ENCODE data around the gene GRIN2C. TPM values are rescaled to one million over a fixed set of nuclear protein-coding genes. Genes with fewer than 3 reads are reported as not detected.

The GRIN2C gene
- total RNA-seq, 2 experiments from 2014 or later, result not detected

DNA sequence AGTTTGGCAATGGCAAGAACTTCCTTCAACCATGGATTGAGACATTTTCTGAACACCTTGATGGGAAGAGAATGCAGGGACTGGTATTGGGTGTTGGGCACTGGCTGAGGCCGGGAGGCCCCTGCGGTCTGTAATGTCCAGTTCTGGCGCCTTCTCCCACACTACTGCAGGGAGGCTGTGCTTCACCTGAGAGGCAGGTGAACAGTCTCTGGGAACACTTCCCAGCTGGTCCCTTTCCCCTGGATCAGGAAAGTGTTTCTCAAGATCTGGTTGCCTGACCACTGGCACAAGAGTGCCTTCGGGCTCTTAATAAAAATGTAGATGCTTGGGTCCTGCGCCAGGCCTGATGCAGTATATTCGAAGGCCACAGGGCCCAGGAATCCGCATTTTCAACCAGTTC, 55.0 kb downstream of the GRIN2C start:
- H3K27me3 Mint-ChIP-seq, result no peaks in the 10 kb centered on the region
- intact Hi-C loops (cut with micrococcal nuclease), result no loop called here
- ChIA-PET POLR2A (no interaction called here), CTCF (interaction anchor here (2.3 kb wide), 1 partner anchor 13 kb away, joined by 14 read pairs; no protein-coding TSS in a partner anchor)
- no peaks in the 10 kb centered on the region for H3K9me3 Mint-ChIP-seq
- H3K4me1 Mint-ChIP-seq (ENCODE audit: low read depth), result no peaks in the 10 kb centered on the region
- ATAC-seq (no peak), DNase-seq (no peak)
- TF ChIP-seq, protein P1, sequence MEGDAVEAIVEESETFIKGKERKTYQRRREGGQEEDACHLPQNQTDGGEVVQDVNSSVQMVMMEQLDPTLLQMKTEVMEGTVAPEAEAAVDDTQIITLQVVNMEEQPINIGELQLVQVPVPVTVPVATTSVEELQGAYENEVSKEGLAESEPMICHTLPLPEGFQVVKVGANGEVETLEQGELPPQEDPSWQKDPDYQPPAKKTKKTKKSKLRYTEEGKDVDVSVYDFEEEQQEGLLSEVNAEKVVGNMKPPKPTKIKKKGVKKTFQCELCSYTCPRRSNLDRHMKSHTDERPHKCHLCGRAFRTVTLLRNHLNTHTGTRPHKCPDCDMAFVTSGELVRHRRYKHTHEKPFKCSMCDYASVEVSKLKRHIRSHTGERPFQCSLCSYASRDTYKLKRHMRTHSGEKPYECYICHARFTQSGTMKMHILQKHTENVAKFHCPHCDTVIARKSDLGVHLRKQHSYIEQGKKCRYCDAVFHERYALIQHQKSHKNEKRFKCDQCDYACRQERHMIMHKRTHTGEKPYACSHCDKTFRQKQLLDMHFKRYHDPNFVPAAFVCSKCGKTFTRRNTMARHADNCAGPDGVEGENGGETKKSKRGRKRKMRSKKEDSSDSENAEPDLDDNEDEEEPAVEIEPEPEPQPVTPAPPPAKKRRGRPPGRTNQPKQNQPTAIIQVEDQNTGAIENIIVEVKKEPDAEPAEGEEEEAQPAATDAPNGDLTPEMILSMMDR (IDR thresholded peaks at IDR 0.05), result no peak
- H3K4me3 Mint-ChIP-seq, result no peak overlapping the region
- no peaks in the 10 kb centered on the region for H3K36me3 Mint-ChIP-seq (ENCODE audit: low read depth)
- H3K27ac Mint-ChIP-seq, result no peak overlapping the region

DNA sequence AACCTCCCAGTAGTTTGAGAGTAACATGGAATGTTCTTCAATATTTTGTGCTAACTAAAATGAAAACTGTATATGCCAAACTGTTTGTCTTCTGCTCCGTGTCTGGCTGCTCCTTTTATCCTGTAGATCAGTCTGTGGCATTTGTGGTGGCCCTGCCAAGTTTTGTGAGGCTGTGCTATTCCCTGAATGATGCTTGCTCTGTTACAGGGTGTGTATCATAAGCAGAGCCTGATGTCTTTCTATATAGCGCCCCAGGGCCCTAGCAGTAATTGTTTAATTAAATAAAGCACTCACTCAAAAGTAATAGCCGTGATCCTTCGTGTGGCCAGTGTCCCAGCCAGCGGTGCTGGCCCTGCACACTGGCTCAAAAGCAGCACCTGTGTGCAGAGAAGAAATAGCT, 55.7 kb downstream of the GRIN2C start:
- H3K4me1 Mint-ChIP-seq (ENCODE audit: low read depth), result no peaks in the 10 kb centered on the region
- TF ChIP-seq, protein P1 (IDR thresholded peaks at IDR 0.05), result no peak

DNA sequence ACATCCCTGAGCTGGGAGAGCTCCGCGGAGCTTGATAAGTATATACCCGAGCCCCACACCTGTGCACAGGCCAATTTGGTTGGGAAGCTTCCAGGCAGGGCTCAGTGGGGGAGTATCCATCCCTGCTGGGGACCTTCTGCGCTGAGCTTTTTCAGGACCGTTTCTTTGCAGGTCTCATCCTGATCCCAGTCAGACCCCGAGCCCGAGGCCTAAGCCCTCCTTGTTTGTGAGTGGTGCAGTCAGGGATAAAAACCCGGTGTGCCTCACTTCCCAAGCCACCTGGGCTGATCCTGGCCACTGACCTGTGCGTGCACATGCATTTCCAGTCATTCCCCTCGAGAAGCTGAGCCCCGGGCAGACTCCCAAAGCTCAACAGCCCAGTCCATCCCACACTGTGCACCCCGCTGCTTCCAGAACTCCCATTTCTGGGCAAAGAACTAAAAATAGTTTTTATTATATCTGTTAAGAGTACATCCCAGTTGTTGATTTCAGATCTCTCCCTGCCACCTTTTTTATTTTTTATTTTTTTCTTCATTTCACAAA, 56.2 kb downstream of the GRIN2C start:
- no peaks in the 10 kb centered on the region for H3K4me1 Mint-ChIP-seq (ENCODE audit: low read depth)
- no peaks in the 10 kb centered on the region for H3K27me3 Mint-ChIP-seq
- ATAC-seq (no peak), DNase-seq (no peak)
- H3K4me3 Mint-ChIP-seq, result no peak overlapping the region
- CTCF ChIA-PET, result interaction anchor here (1.6 kb wide), 1 partner anchor 12 kb away, joined by 7 read pairs; no protein-coding TSS in a partner anchor
- TF ChIP-seq, protein P1 (IDR thresholded peaks at IDR 0.05), result no peak
- no peak overlapping the region for H3K27ac Mint-ChIP-seq
- peaks cover 4% of the 10 kb centered on the region for H3K36me3 Mint-ChIP-seq (ENCODE audit: low read depth)
- intact Hi-C loops (cut with micrococcal nuclease), result no loop called here
- H3K9me3 Mint-ChIP-seq, result no peaks in the 10 kb centered on the region
- POLR2A ChIA-PET, result interaction anchor here (1.2 kb wide), 1 partner anchor 58 kb away, joined by 3 read pairs; no protein-coding TSS in a partner anchor

More for the DNA sequence above, 55.7 kb downstream of the GRIN2C start:
- no peak for DNase-seq
- peaks cover 1% of the 10 kb centered on the region for H3K36me3 Mint-ChIP-seq (ENCODE audit: low read depth)
- ChIA-PET POLR2A (interaction anchor here (1.2 kb wide), 1 partner anchor 58 kb away, joined by 3 read pairs; no protein-coding TSS in a partner anchor), CTCF (interaction anchor here (1.6 kb wide), 1 partner anchor 12 kb away, joined by 7 read pairs; no protein-coding TSS in a partner anchor)
- no peak overlapping the region for H3K4me3 Mint-ChIP-seq
- no peaks in the 10 kb centered on the region for H3K9me3 Mint-ChIP-seq
- H3K27ac Mint-ChIP-seq, result no peak overlapping the region
- no peak for ATAC-seq
- H3K27me3 Mint-ChIP-seq, result no peaks in the 10 kb centered on the region
- intact Hi-C loops (cut with micrococcal nuclease), result no loop called here

DNA sequence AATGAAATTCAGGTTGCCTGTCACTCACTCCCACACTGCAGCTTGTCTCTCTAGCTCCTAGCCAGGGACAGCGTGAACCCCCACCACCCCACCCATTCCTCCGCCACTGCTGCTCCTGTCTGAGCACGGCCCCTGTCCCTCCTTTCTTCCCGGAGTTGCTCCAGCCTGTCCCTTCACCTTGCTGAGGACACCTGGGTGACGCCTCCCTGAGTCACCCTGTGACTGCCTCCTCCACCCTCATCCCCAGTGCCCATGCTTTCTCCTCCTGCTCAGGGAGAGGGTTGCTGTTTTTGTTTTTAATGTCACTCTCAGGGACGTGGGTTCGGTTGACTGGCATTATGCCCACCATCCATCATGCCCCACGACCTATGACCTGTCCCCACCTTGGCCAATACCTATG, 57.8 kb downstream of the GRIN2C start:
- ChIA-PET POLR2A (no interaction called here), CTCF (interaction anchor here (1.1 to 1.5 kb wide), 2 partner anchors 10 to 145 kb away, joined by 3 to 8 read pairs; no protein-coding TSS in a partner anchor)
- TF ChIP-seq, protein P1 (IDR thresholded peaks at IDR 0.05), result no peak
- intact Hi-C loops (cut with micrococcal nuclease), result no loop called here
- Mint-ChIP-seq H3K4me1 (ENCODE audit: low read depth) (no peaks in the 10 kb centered on the region), H3K27me3 (no peaks in the 10 kb centered on the region), H3K9me3 (no peaks in the 10 kb centered on the region), H3K4me3 (no peak overlapping the region), H3K36me3 (ENCODE audit: low read depth) (peaks cover 4% of the 10 kb centered on the region), H3K27ac (no peak overlapping the region)
- no peak for DNase-seq
- no peak for ATAC-seq

DNA sequence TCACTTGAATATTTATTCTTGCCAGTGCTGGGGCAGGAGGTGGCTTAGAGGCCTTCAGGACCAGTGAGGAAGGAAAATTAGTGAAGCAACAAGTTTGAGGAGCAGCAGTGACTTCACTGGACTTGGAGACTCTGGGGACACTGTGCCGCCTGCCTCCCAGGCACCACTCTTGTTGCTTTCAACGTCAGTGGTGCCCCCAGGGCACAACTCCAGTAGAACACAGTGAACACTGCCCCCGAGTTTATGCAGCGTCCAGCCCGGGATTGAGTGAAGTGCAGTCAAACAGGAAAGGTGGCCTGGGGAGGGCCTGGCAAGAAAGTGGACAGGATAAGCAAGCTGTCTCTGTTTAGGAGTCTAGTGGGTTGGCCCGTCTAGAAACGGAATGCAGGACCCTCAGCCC, 59.2 kb downstream of the GRIN2C start:
- ChIA-PET CTCF (interaction anchor here (1.5 kb wide), 1 partner anchor 9 kb away, joined by 8 read pairs; no protein-coding TSS in a partner anchor), POLR2A (no interaction called here)
- intact Hi-C loops (cut with micrococcal nuclease), result no loop called here

More for the DNA sequence above, 59.2 kb downstream of the GRIN2C start:
- Mint-ChIP-seq H3K36me3 (ENCODE audit: low read depth) (peaks cover 8% of the 10 kb centered on the region), H3K27ac (no peak overlapping the region), H3K4me1 (ENCODE audit: low read depth) (no peaks in the 10 kb centered on the region), H3K9me3 (no peaks in the 10 kb centered on the region), H3K27me3 (no peaks in the 10 kb centered on the region), H3K4me3 (no peak overlapping the region)
- DNase-seq, result no peak
- TF ChIP-seq, protein P1 (IDR thresholded peaks at IDR 0.05), result no peak
- no peak for ATAC-seq

Data from activated CD8-positive, alpha-beta T cell treated with anti-CD3 and anti-CD28 coated beads for 36 hours (primary cell).